Measurements from ENCODE around the gene WDR59. TPM values are rescaled to one million over a fixed set of nuclear protein-coding genes. Genes with fewer than 3 reads are reported as not detected.

The WDR59 gene
- total RNA-seq, 2 donors from 2014 or later, result 28.8 to 36.8 TPM

- no peaks in the 10 kb centered on the region for H3K36me3 ChIP-seq
- H3K27ac ChIP-seq, result no peak overlapping the region
- no peaks in the 10 kb centered on the region for H3K9me3 ChIP-seq
- no peaks in the 10 kb centered on the region for H3K4me1 ChIP-seq (ENCODE audit: control insufficient read depth in 1 of 2, low read depth in 2 of 2)
- H3K4me3 ChIP-seq, result no peak overlapping the region
- TF ChIP-seq, protein P1, sequence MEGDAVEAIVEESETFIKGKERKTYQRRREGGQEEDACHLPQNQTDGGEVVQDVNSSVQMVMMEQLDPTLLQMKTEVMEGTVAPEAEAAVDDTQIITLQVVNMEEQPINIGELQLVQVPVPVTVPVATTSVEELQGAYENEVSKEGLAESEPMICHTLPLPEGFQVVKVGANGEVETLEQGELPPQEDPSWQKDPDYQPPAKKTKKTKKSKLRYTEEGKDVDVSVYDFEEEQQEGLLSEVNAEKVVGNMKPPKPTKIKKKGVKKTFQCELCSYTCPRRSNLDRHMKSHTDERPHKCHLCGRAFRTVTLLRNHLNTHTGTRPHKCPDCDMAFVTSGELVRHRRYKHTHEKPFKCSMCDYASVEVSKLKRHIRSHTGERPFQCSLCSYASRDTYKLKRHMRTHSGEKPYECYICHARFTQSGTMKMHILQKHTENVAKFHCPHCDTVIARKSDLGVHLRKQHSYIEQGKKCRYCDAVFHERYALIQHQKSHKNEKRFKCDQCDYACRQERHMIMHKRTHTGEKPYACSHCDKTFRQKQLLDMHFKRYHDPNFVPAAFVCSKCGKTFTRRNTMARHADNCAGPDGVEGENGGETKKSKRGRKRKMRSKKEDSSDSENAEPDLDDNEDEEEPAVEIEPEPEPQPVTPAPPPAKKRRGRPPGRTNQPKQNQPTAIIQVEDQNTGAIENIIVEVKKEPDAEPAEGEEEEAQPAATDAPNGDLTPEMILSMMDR (IDR thresholded peaks at IDR 0.05), result no peak
- H3K27me3 ChIP-seq (replicated peaks; ENCODE audit: insufficient read depth), result no peaks in the 10 kb centered on the region
- no peak for DNase-seq (ENCODE audit: low spot score)
- no peak for ATAC-seq (ENCODE audit: insufficient number of reproducible peaks, low FRiP score, low read depth)
These were observed 143.5 kb downstream of the WDR59 start for GRCh38 chr16:74841469-74841868.

GRCh38 chr16:74837056-74837455, 147.9 kb downstream of the WDR59 start:
- no peaks in the 10 kb centered on the region for H3K36me3 ChIP-seq
- H3K4me1 ChIP-seq (ENCODE audit: control insufficient read depth in 1 of 2, low read depth in 2 of 2), result no peaks in the 10 kb centered on the region
- DNase-seq (ENCODE audit: low spot score) (no peak), ATAC-seq (ENCODE audit: insufficient number of reproducible peaks, low FRiP score, low read depth) (no peak)
- no peak overlapping the region for H3K4me3 ChIP-seq
- H3K9me3 ChIP-seq, result no peaks in the 10 kb centered on the region
- no peak overlapping the region for H3K27ac ChIP-seq
- TF ChIP-seq, protein P1 (IDR thresholded peaks at IDR 0.05), result no peak
- H3K27me3 ChIP-seq (replicated peaks; ENCODE audit: insufficient read depth), result no peaks in the 10 kb centered on the region

- ATAC-seq (ENCODE audit: insufficient number of reproducible peaks, low FRiP score, low read depth), result no peak
These were observed 148.7 kb downstream of the WDR59 start for GRCh38 chr16:74836111-74836671.

DNA sequence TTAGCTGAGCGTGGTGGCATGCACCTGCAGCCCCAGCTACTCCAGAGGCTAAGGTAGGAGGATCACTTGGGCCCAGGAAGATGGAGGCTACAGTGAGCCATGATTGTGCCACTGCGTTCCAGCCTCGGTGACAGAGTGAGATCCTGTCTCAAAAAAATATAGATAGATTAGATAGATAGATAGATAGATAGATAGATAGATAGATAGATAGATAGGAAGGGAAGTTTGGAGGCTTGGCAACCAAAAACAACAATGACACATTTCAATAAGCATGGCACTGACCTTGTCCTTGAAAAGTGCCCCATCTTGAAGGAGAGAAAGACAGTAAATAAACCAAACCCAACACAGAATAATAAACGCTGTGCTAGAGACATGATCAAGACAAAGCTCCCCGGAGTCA, 152.7 kb downstream of the WDR59 start:
- Histone ChIP-seq H3K27ac (no peak overlapping the region), H3K4me3 (no peak overlapping the region), H3K36me3 (no peaks in the 10 kb centered on the region), H3K27me3 (replicated peaks; ENCODE audit: insufficient read depth) (no peaks in the 10 kb centered on the region), H3K9me3 (peaks cover 7% of the 10 kb centered on the region), H3K4me1 (ENCODE audit: control insufficient read depth in 1 of 2, low read depth in 2 of 2) (no peaks in the 10 kb centered on the region)
- ATAC-seq (ENCODE audit: insufficient number of reproducible peaks, low FRiP score, low read depth) (no peak), DNase-seq (ENCODE audit: low spot score) (no peak)
- TF ChIP-seq, protein P1 (IDR thresholded peaks at IDR 0.05), result no peak

More at GRCh38 chr16:74836111-74836671, 148.7 kb downstream of the WDR59 start:
- no peaks in the 10 kb centered on the region for H3K27me3 ChIP-seq (replicated peaks; ENCODE audit: insufficient read depth)
- H3K4me3 ChIP-seq, result no peak overlapping the region
- H3K4me1 ChIP-seq (ENCODE audit: control insufficient read depth in 1 of 2, low read depth in 2 of 2), result no peaks in the 10 kb centered on the region
- H3K36me3 ChIP-seq, result no peaks in the 10 kb centered on the region
- no peak for DNase-seq (ENCODE audit: low spot score)
- TF ChIP-seq, protein P1 (IDR thresholded peaks at IDR 0.05), result no peak
- no peak overlapping the region for H3K27ac ChIP-seq
- H3K9me3 ChIP-seq, result no peaks in the 10 kb centered on the region

DNA sequence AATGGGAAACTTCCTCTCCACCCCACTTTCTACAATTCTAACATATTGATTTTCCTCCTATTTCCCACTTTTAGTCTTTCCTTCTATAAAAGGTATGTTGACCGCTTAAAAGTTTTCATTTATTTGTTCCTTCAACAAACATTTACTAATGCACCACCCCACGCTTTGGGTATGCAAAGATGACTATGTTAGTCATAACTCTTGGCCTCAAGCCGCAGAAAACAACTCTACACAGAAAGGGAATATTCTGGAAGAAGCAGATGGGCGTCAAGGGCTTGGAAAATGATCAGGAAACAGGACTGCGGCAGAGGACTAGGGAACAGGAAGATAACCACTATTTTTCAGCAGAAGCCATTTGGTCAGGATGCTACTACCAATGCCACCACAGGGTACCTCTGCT, 153.5 kb downstream of the WDR59 start:
- no peak overlapping the region for H3K27ac ChIP-seq
- TF ChIP-seq, protein P1 (IDR thresholded peaks at IDR 0.05), result no peak
- DNase-seq (ENCODE audit: low spot score) (no peak), ATAC-seq (ENCODE audit: insufficient number of reproducible peaks, low FRiP score, low read depth) (no peak)
- no peaks in the 10 kb centered on the region for H3K4me1 ChIP-seq (ENCODE audit: control insufficient read depth in 1 of 2, low read depth in 2 of 2)
- no peaks in the 10 kb centered on the region for H3K36me3 ChIP-seq
- no peaks in the 10 kb centered on the region for H3K27me3 ChIP-seq (replicated peaks; ENCODE audit: insufficient read depth)
- peaks cover 7% of the 10 kb centered on the region for H3K9me3 ChIP-seq
- no peak overlapping the region for H3K4me3 ChIP-seq
